HepG2 (cell line): ENCODE data around the gene POGLUT2. TPM values are rescaled to one million over a fixed set of nuclear protein-coding genes. Genes with fewer than 3 reads are reported as not detected.

Source experiments
- ARID5B ChIP-seq: IDR thresholded peaks from 2 replicates; pipeline ENCODE4 v1.4.0; 2020; ENCODE audit warnings: mild to moderate bottlenecking, missing genetic modification reagents
- CTCF ChIP-seq: sonication (generic); formaldehyde crosslinking; IDR thresholded peaks from 2 replicates; pipeline ENCODE4 v1.5.0; 2020; ENCODE audit warnings: mild to moderate bottlenecking, missing genetic modification reagents, moderate library complexity
- E2F2 ChIP-seq: sonication (generic); formaldehyde crosslinking; IDR thresholded peaks from 2 replicates; pipeline ENCODE4 v1.4.0; 2020; ENCODE audit warnings: missing genetic modification reagents, borderline replicate concordance
- HMG20B ChIP-seq: conservative IDR thresholded peaks from 2 replicates; pipeline ENCODE4 v1.6.1; 2016; ENCODE audit warnings: missing genetic modification reagents, missing compliant biosample characterization
- ISX ChIP-seq: sonication (generic); formaldehyde crosslinking; conservative IDR thresholded peaks from 2 replicates; pipeline ENCODE4 v1.5.0; 2020; ENCODE audit warnings: missing genetic modification reagents
- NONO ChIP-seq, 2 experiments: fragments of 450-650 bp in 1 of 2; sonication (generic) in 1 of 2; formaldehyde crosslinking in 1 of 2; IDR thresholded peaks in 1 of 2; conservative IDR thresholded peaks in 1 of 2; 2 replicates each; pipeline versions ENCODE4 v1.6.1 to v1.8.0; 2017 to 2022; ENCODE audit warnings: mild to moderate bottlenecking in 1 of 2, missing genetic modification reagents in 1 of 2, moderate library complexity in 1 of 2
- NR2C2 ChIP-seq: sonication (generic); formaldehyde crosslinking; IDR thresholded peaks from 2 replicates; pipeline ENCODE4 v1.4.0; 2020; ENCODE audit warnings: missing genetic modification reagents, mild to moderate bottlenecking, moderate library complexity, borderline replicate concordance
- PRPF4 ChIP-seq: fragments of 200-400 bp; formaldehyde crosslinking; IDR thresholded peaks from 2 replicates; pipeline ENCODE4 v1.6.1; 2016; ENCODE audit warnings: low read length, low read depth; ENCODE audit not compliant: poor library complexity, severe bottlenecking
- RBAK ChIP-seq: sonication (generic); formaldehyde crosslinking; IDR thresholded peaks from 2 replicates; pipeline ENCODE4 v1.5.1; 2020; ENCODE audit warnings: mild to moderate bottlenecking, missing genetic modification reagents
- RFX3 ChIP-seq: IDR thresholded peaks from 2 replicates; pipeline ENCODE4 v1.6.1; 2016; ENCODE audit warnings: missing biosample characterization, missing genetic modification reagents
- SMAD1 ChIP-seq: sonication (generic); formaldehyde crosslinking; IDR thresholded peaks from 2 replicates; pipeline ENCODE4 v1.4.0; 2020; ENCODE audit warnings: missing genetic modification reagents, low read depth, mild to moderate bottlenecking, borderline replicate concordance
- SRSF9 ChIP-seq: fragments of 200-400 bp; formaldehyde crosslinking; IDR thresholded peaks from 2 replicates; pipeline ENCODE4 v1.6.1; 2018; ENCODE audit warnings: borderline replicate concordance, mild to moderate bottlenecking, low read depth, low read length; ENCODE audit not compliant: insufficient read depth, poor library complexity, severe bottlenecking
- TBL1XR1 ChIP-seq: fragments of 150-350 bp; IDR thresholded peaks from 2 replicates; pipeline ENCODE4 v1.6.1; 2014; ENCODE audit warnings: borderline replicate concordance, low read length; ENCODE audit not compliant: partially characterized antibody
- THAP7 ChIP-seq: sonication (generic); formaldehyde crosslinking; IDR thresholded peaks from 2 replicates; pipeline ENCODE4 v1.8.1; 2023; ENCODE audit warnings: mild to moderate bottlenecking, missing genetic modification reagents
- ZFP82 ChIP-seq: sonication (generic); formaldehyde crosslinking; IDR thresholded peaks from 2 replicates; pipeline ENCODE4 v1.5.1; 2020; ENCODE audit warnings: mild to moderate bottlenecking, missing genetic modification reagents, borderline replicate concordance
- ZNF33B ChIP-seq: sonication (generic); formaldehyde crosslinking; IDR thresholded peaks from 2 replicates; pipeline ENCODE4 v1.5.1; 2020; ENCODE audit warnings: mild to moderate bottlenecking, missing genetic modification reagents
- ZNF367 ChIP-seq: sonication (generic); formaldehyde crosslinking; IDR thresholded peaks from 2 replicates; pipeline ENCODE4 v1.4.0; 2020; ENCODE audit warnings: missing genetic modification reagents, borderline replicate concordance
- ZNF549 ChIP-seq: sonication (generic); formaldehyde crosslinking; IDR thresholded peaks from 2 replicates; pipeline ENCODE4 v1.5.0; 2020; ENCODE audit warnings: missing genetic modification reagents
- ZNF704 ChIP-seq: sonication (generic); formaldehyde crosslinking; IDR thresholded peaks from 2 replicates; pipeline ENCODE4 v1.8.1; 2023; ENCODE audit warnings: mild to moderate bottlenecking, inconsistent platforms, moderate library complexity, missing genetic modification reagents, borderline replicate concordance
- ZNF777 ChIP-seq: sonication (generic); formaldehyde crosslinking; IDR thresholded peaks from 2 replicates; pipeline ENCODE4 v1.4.0; 2020; ENCODE audit warnings: missing genetic modification reagents
- polyA plus RNA-seq, 8 experiments: library from polyadenylated mRNA; depleted of rRNA in 3 of 8; stranded (reverse) in 7 of 8; unstranded in 1 of 8; fragments of >200 nt; fragmentation: Illumina TruSeq in 4 of 8; extraction: Trizol in 4 of 8; gene quantifications; 2 replicates each; pipeline versions ENCODE4 v1.2.1 to v1.2.3, GENCODE V29; 2011 to 2016; ENCODE audit warnings: low read depth in 4 of 8, missing spikeins in 1 of 8, mixed read lengths in 1 of 8; ENCODE audit not compliant: insufficient read depth in 1 of 8
- total RNA-seq, 5 experiments: library from RNA; depleted of rRNA; stranded (reverse); fragments of >200 nt; fragmentation: Illumina TruSeq; extraction: Trizol; gene quantifications; 2 replicates each; pipeline ENCODE4 v1.2.3, GENCODE V29; 2016; ENCODE audit warnings: low read depth in 1 of 5

POGLUT2 gene
- total and polyA plus RNA-seq, 2 of the 13 experiments (the other 11 are each of a cell fraction or from before 2014, with no cell fraction given) = 18.0 to 26.1 TPM

GRCh38 chr13:102845630-102846260 lies 47.0 kb upstream of the POGLUT2 start, which contains the start of gene ERCC5 (continued):
- TF ChIP-seq E2F2 (no peak), SMAD1 (no peak), PRPF4 (no peak), ZFP82 (CRISPR knock-in tag) (peak; percentile 87; the same call in 1 of the 2 replicates), ISX (CRISPR knock-in tag) (no peak), NR2C2 (CRISPR knock-in tag) (peak; percentile 84), ZNF33B (CRISPR knock-in tag) (no peak), ARID5B (CRISPR knock-in tag) (peak; percentile 74), ZNF549 (CRISPR knock-in tag) (no peak), TBL1XR1 (no peak), THAP7 (CRISPR knock-in tag) (peak; percentile 96), RFX3 (CRISPR knock-in tag) (no peak), CTCF (CRISPR knock-in tag) (peak; percentile 85), ZNF777 (peak; percentile 94), ZNF367 (CRISPR knock-in tag) (no peak), ZNF704 (CRISPR knock-in tag) (peak; percentile 65; the same call in 1 of the 2 replicates), NONO (IDR thresholded peaks at IDR 0.05) (no peak), NONO (CRISPR knock-in tag; conservative IDR thresholded peaks at IDR 0.05) (peak; percentile 98), SRSF9 (no peak), HMG20B (CRISPR knock-in tag) (0 out of 2 replicates have a peak, but pooled peaks have one; percentile 27), RBAK (CRISPR knock-in tag) (no peak)
